ENCODE data around the gene BABAM2. TPM values are rescaled to one million over a fixed set of nuclear protein-coding genes. Genes with fewer than 3 reads are reported as not detected.

Gene BABAM2
- total RNA-seq, 2 experiments from 2014 or later: 41.9 to 49.7 TPM

- peaks cover 2% of the 10 kb centered on the region for H3K36me3 Mint-ChIP-seq (ENCODE audit: low read depth)
- CTCF ChIA-PET: interaction anchor here (0.6 to 1.6 kb wide), 3 partner anchors 14 to 163 kb away, joined by 3 to 5 read pairs (median 3); no protein-coding TSS in a partner anchor
- no peaks in the 10 kb centered on the region for H3K9me3 Mint-ChIP-seq
- H3K27ac Mint-ChIP-seq: no peak overlapping the region
- POLR2A ChIA-PET: no interaction called here
- H3K4me1 Mint-ChIP-seq: no peaks in the 10 kb centered on the region
- H3K27me3 Mint-ChIP-seq: no peaks in the 10 kb centered on the region
- no peak overlapping the region for H3K4me3 Mint-ChIP-seq
- DNase-seq: no peak
Observed at GRCh38 chr2:28164280-28164801, 273.8 kb downstream of the BABAM2 start.

- no peaks in the 10 kb centered on the region for H3K27me3 Mint-ChIP-seq
- no peaks in the 10 kb centered on the region for H3K9me3 Mint-ChIP-seq
- ChIA-PET POLR2A (no interaction called here), CTCF (interaction anchor here (0.7 to 1.6 kb wide), 2 partner anchors 15 to 162 kb away, joined by 3 to 5 read pairs; no protein-coding TSS in a partner anchor)
- no peak overlapping the region for H3K4me3 Mint-ChIP-seq
- H3K36me3 Mint-ChIP-seq (ENCODE audit: low read depth): peaks cover 2% of the 10 kb centered on the region
- H3K4me1 Mint-ChIP-seq: no peaks in the 10 kb centered on the region
- no peak overlapping the region for H3K27ac Mint-ChIP-seq
- DNase-seq: no peak
Observed at GRCh38 chr2:28165087-28165635, 274.6 kb downstream of the BABAM2 start.

GRCh38 chr2:28166956-28167355 lies 276.4 kb downstream of the BABAM2 start:
- H3K4me3 Mint-ChIP-seq: no peak overlapping the region
- H3K27me3 Mint-ChIP-seq: no peaks in the 10 kb centered on the region
- ChIA-PET POLR2A (no interaction called here), CTCF (no interaction called here)
- no peaks in the 10 kb centered on the region for H3K36me3 Mint-ChIP-seq (ENCODE audit: low read depth)
- DNase-seq: no peak
- no peak overlapping the region for H3K27ac Mint-ChIP-seq
- H3K4me1 Mint-ChIP-seq: no peaks in the 10 kb centered on the region
- H3K9me3 Mint-ChIP-seq: no peaks in the 10 kb centered on the region

- DNase-seq: no peak
- Mint-ChIP-seq H3K36me3 (ENCODE audit: low read depth) (peaks cover 1% of the 10 kb centered on the region), H3K27me3 (no peaks in the 10 kb centered on the region), H3K27ac (peak overlapping the region; percentile 5), H3K4me1 (no peaks in the 10 kb centered on the region), H3K4me3 (no peak overlapping the region), H3K9me3 (no peaks in the 10 kb centered on the region)
- ChIA-PET CTCF (interaction anchor here (1.6 kb wide), 1 partner anchor 24 kb away, joined by 5 read pairs; no protein-coding TSS in a partner anchor), POLR2A (no interaction called here)
Observed at GRCh38 chr2:28168376-28168775, 277.8 kb downstream of the BABAM2 start.

- no peak overlapping the region for H3K4me3 Mint-ChIP-seq
- H3K36me3 Mint-ChIP-seq (ENCODE audit: low read depth): peaks cover 4% of the 10 kb centered on the region
- H3K27me3 Mint-ChIP-seq: no peaks in the 10 kb centered on the region
- no peak for DNase-seq
- POLR2A ChIA-PET: no interaction called here
- no peaks in the 10 kb centered on the region for H3K9me3 Mint-ChIP-seq
- H3K27ac Mint-ChIP-seq: no peak overlapping the region
- H3K4me1 Mint-ChIP-seq: no peaks in the 10 kb centered on the region
- CTCF ChIA-PET: interaction anchor here (1.4 to 1.6 kb wide), 2 partner anchors 21 to 23 kb away, joined by 5 read pairs; no protein-coding TSS in a partner anchor
Observed at GRCh38 chr2:28169492-28169891, 279.0 kb downstream of the BABAM2 start.

- Mint-ChIP-seq H3K27me3 (no peaks in the 10 kb centered on the region), H3K4me3 (no peak overlapping the region), H3K4me1 (peaks cover 5% of the 10 kb centered on the region), H3K36me3 (ENCODE audit: low read depth) (peaks cover 21% of the 10 kb centered on the region), H3K27ac (peak overlapping the region; percentile 1), H3K9me3 (peaks cover 12% of the 10 kb centered on the region)
- ChIA-PET CTCF (no interaction called here), POLR2A (no interaction called here)
- DNase-seq: no peak
Observed at GRCh38 chr2:28172114-28172898, 281.8 kb downstream of the BABAM2 start.

- H3K4me1 Mint-ChIP-seq: peaks cover 8% of the 10 kb centered on the region
- DNase-seq: no peak
- no peak overlapping the region for H3K4me3 Mint-ChIP-seq
- H3K9me3 Mint-ChIP-seq: peaks cover 20% of the 10 kb centered on the region
- CTCF ChIA-PET: interaction anchor here (0.6 kb wide), 1 partner anchor 279 kb away, joined by 3 read pairs; no protein-coding TSS in a partner anchor
- H3K36me3 Mint-ChIP-seq (ENCODE audit: low read depth): peaks cover 24% of the 10 kb centered on the region
- H3K27me3 Mint-ChIP-seq: no peaks in the 10 kb centered on the region
- POLR2A ChIA-PET: no interaction called here
- H3K27ac Mint-ChIP-seq: no peak overlapping the region
Observed at GRCh38 chr2:28173377-28173776, 282.8 kb downstream of the BABAM2 start.

- peaks cover 15% of the 10 kb centered on the region for H3K4me1 Mint-ChIP-seq
- POLR2A ChIA-PET: interaction anchor here (0.7 kb wide), 1 partner anchor 28 kb away, joined by 3 read pairs; no protein-coding TSS in a partner anchor
Observed at GRCh38 chr2:28174211-28174610, 283.7 kb downstream of the BABAM2 start.

GRCh38 chr2:28175028-28175427 lies 284.5 kb downstream of the BABAM2 start:
- CTCF ChIA-PET: interaction anchor here (0.6 to 1.2 kb wide), 2 partner anchors 17 to 39 kb away, joined by 3 read pairs; no protein-coding TSS in a partner anchor

More at GRCh38 chr2:28174211-28174610, 283.7 kb downstream of the BABAM2 start:
- no peaks in the 10 kb centered on the region for H3K27me3 Mint-ChIP-seq
- no peak overlapping the region for H3K4me3 Mint-ChIP-seq
- H3K36me3 Mint-ChIP-seq (ENCODE audit: low read depth): peaks cover 26% of the 10 kb centered on the region
- H3K27ac Mint-ChIP-seq: no peak overlapping the region
- DNase-seq: no peak
- CTCF ChIA-PET: interaction anchor here (0.6 to 1.2 kb wide), 2 partner anchors 38 to 278 kb away, joined by 3 read pairs; no protein-coding TSS in a partner anchor
- peaks cover 21% of the 10 kb centered on the region for H3K9me3 Mint-ChIP-seq

GRCh38 chr2:28178946-28179345 lies 288.4 kb downstream of the BABAM2 start:
- CTCF ChIA-PET: no interaction called here
- no peak overlapping the region for H3K4me3 Mint-ChIP-seq
- H3K36me3 Mint-ChIP-seq (ENCODE audit: low read depth): peaks cover 22% of the 10 kb centered on the region
- no peaks in the 10 kb centered on the region for H3K27me3 Mint-ChIP-seq
- H3K4me1 Mint-ChIP-seq: peaks cover 15% of the 10 kb centered on the region
- POLR2A ChIA-PET: no interaction called here
- no peak overlapping the region for H3K27ac Mint-ChIP-seq
- peaks cover 21% of the 10 kb centered on the region for H3K9me3 Mint-ChIP-seq
- no peak for DNase-seq

More at GRCh38 chr2:28175028-28175427, 284.5 kb downstream of the BABAM2 start:
- H3K27me3 Mint-ChIP-seq: no peaks in the 10 kb centered on the region
- POLR2A ChIA-PET: no interaction called here
- no peak for DNase-seq
- no peak overlapping the region for H3K4me3 Mint-ChIP-seq
- peaks cover 26% of the 10 kb centered on the region for H3K36me3 Mint-ChIP-seq (ENCODE audit: low read depth)
- H3K4me1 Mint-ChIP-seq: peaks cover 15% of the 10 kb centered on the region
- no peak overlapping the region for H3K27ac Mint-ChIP-seq
- peaks cover 21% of the 10 kb centered on the region for H3K9me3 Mint-ChIP-seq

- POLR2A ChIA-PET: no interaction called here
- Mint-ChIP-seq H3K4me3 (no peak overlapping the region), H3K4me1 (peaks cover 15% of the 10 kb centered on the region), H3K36me3 (ENCODE audit: low read depth) (peaks cover 12% of the 10 kb centered on the region), H3K27me3 (no peaks in the 10 kb centered on the region), H3K9me3 (peaks cover 16% of the 10 kb centered on the region), H3K27ac (no peak overlapping the region)
- DNase-seq: no peak
- CTCF ChIA-PET: no interaction called here
Observed at GRCh38 chr2:28181801-28182200, 291.3 kb downstream of the BABAM2 start.

- ChIA-PET POLR2A (no interaction called here), CTCF (no interaction called here)
- peaks cover 10% of the 10 kb centered on the region for H3K4me1 Mint-ChIP-seq
- H3K36me3 Mint-ChIP-seq (ENCODE audit: low read depth): peaks cover 7% of the 10 kb centered on the region
- no peak overlapping the region for H3K4me3 Mint-ChIP-seq
- DNase-seq: no peak
- H3K27me3 Mint-ChIP-seq: no peaks in the 10 kb centered on the region
- no peak overlapping the region for H3K27ac Mint-ChIP-seq
- H3K9me3 Mint-ChIP-seq: peaks cover 11% of the 10 kb centered on the region
Observed at GRCh38 chr2:28182348-28182747, 291.8 kb downstream of the BABAM2 start.

- Mint-ChIP-seq H3K4me1 (no peaks in the 10 kb centered on the region), H3K4me3 (no peak overlapping the region), H3K36me3 (ENCODE audit: low read depth) (peaks cover 3% of the 10 kb centered on the region), H3K27ac (no peak overlapping the region), H3K9me3 (peaks cover 3% of the 10 kb centered on the region), H3K27me3 (no peaks in the 10 kb centered on the region)
- CTCF ChIA-PET: interaction anchor here (0.5 to 1.1 kb wide), 2 partner anchors 137 to 219 kb away, joined by 3 to 5 read pairs; no protein-coding TSS in a partner anchor
- POLR2A ChIA-PET: no interaction called here
- DNase-seq: no peak
Observed at GRCh38 chr2:28185153-28185552, 294.6 kb downstream of the BABAM2 start.

Data from activated CD4-positive, alpha-beta T cell treated with anti-CD3 and anti-CD28 coated beads, Interleukin-2, amount 10 ng/mL, durations not matched to agents 7 days and 5 days (primary cell).